ENCODE measurements around the gene RSAD2. TPM values are rescaled to one million over a fixed set of nuclear protein-coding genes. Genes with fewer than 3 reads are reported as not detected.

Gene RSAD2
- total and polyA plus RNA-seq, 9 of the 15 experiments (the other 6 are each of a cell fraction or from before 2014, with no cell fraction given) = 0.15 to 1.4 (median 0.28) TPM

GRCh38 chr2:6866275-6866671 lies 11.3 kb upstream of the RSAD2 start (continued):
- TF ChIP-seq ZNF511 (CRISPR knock-in tag; IDR thresholded peaks at IDR 0.05) (no peak), NRF1 (conservative IDR thresholded peaks at IDR 0.05 in 1 of 2, IDR thresholded peaks at IDR 0.05 in 1 of 2) (no peak), CC2D1A (IDR thresholded peaks at IDR 0.05) (0 out of 2 replicates have a peak, but pooled peaks have one; percentile 19), L3MBTL2 (IDR thresholded peaks at IDR 0.05) (no peak), JUN (IDR thresholded peaks at IDR 0.05; ENCODE audit: borderline replicate concordance, low read depth, low read length) (no peak), JUN (CRISPR knock-in tag; IDR thresholded peaks at IDR 0.05; ENCODE audit: borderline replicate concordance) (no peak), SMARCA5 (IDR thresholded peaks at IDR 0.05) (peak; percentile 57; the same call in 1 of the 2 replicates), MNT (conservative IDR thresholded peaks at IDR 0.05) (peak; percentile 1 to 8; a peak in 1 of 4 replicates), ARNT (IDR thresholded peaks at IDR 0.05) (peak in 1 of 2 experiments; percentile 64; a peak in 2 of 4 replicates), DEAF1 (CRISPR knock-in tag; IDR thresholded peaks at IDR 0.05) (peak; percentile 50; the same call in 1 of the 2 replicates), CBFA2T2 (conservative IDR thresholded peaks at IDR 0.05) (no peak), ATF6 (CRISPR knock-in tag; IDR thresholded peaks at IDR 0.05) (0 out of 2 replicates have a peak, but pooled peaks have one; percentile 0), E2F1 (CRISPR knock-in tag; IDR thresholded peaks at IDR 0.05) (no peak), CREB3L1 (IDR thresholded peaks at IDR 0.05; ENCODE audit: borderline replicate concordance, low read depth) (no peak), ZBTB33 (CRISPR knock-in tag; IDR thresholded peaks at IDR 0.05) (0 out of 2 replicates have a peak, but pooled peaks have one; percentile 8), NR1H2 (CRISPR knock-in tag; IDR thresholded peaks at IDR 0.05) (no peak)
